Progenitor cell of endocrine pancreas (in vitro differentiated cells): ENCODE measurements around the gene TMEM200C. TPM values are rescaled to one million over a fixed set of nuclear protein-coding genes. Genes with fewer than 3 reads are reported as not detected.

ENCODE experiments used
- DNase-seq: peaks from one replicate; pipeline ENCODE4 v3.0.0; 2021; ENCODE audit warnings: low spot score; ENCODE audit not compliant: unreplicated experiment
- H3K27ac Mint-ChIP-seq: 2 replicates; pipeline ENCODE4 v1.8.0; 2021; ENCODE audit warnings: mild to moderate bottlenecking, moderate library complexity, mixed read lengths
- H3K27me3 Mint-ChIP-seq: 2 replicates; pipeline ENCODE4 v1.8.0; 2021; ENCODE audit warnings: mixed read lengths
- H3K36me3 Mint-ChIP-seq: 2 replicates; pipeline ENCODE4 v1.8.0; 2022; ENCODE audit warnings: mixed read lengths; ENCODE audit not compliant: insufficient read depth
- H3K4me1 Mint-ChIP-seq: 2 replicates; pipeline ENCODE4 v1.8.0; 2021; ENCODE audit warnings: low read depth, mixed read lengths
- H3K4me3 Mint-ChIP-seq: 2 replicates; pipeline ENCODE4 v1.8.0; 2021; ENCODE audit warnings: low read depth, mild to moderate bottlenecking, moderate library complexity, mixed read lengths
- H3K9me3 Mint-ChIP-seq: 2 replicates; pipeline ENCODE4 v1.8.0; 2021; ENCODE audit warnings: low read depth, mixed read lengths
- CTCF ChIP-seq: fragments of 200-600 bp; sonication (generic); IDR thresholded peaks from one replicate; pipeline ENCODE4 v1.5.0; 2021; ENCODE audit warnings: antibody characterized with exemption, mild to moderate bottlenecking; ENCODE audit not compliant: unreplicated experiment
- total RNA-seq: library from RNA; stranded (reverse); gene quantifications from 2 replicates; pipeline ENCODE4 v1.2.1, GENCODE V29; 2021

TMEM200C gene
- total RNA-seq, 1 donor from 2014 or later = 9.3 TPM

GRCh38 chr18:5892823-5893431, 2.4 kb downstream of the TMEM200C start:
- Mint-ChIP-seq H3K4me3 (peak overlapping the region; percentile 83), H3K27ac (no peak overlapping the region), H3K9me3 (no peaks in the 10 kb centered on the region), H3K27me3 (peaks cover 45% of the 10 kb centered on the region), H3K36me3 (peaks cover 3% of the 10 kb centered on the region), H3K4me1 (peaks cover 24% of the 10 kb centered on the region)
- no peak for DNase-seq
- TF ChIP-seq CTCF = no peak

- TF ChIP-seq CTCF = no peak
- H3K27me3 Mint-ChIP-seq = peaks cover 39% of the 10 kb centered on the region
- peak overlapping the region; percentile 26 for H3K4me3 Mint-ChIP-seq
- peaks cover 20% of the 10 kb centered on the region for H3K4me1 Mint-ChIP-seq
- DNase-seq = no peak
- no peak overlapping the region for H3K27ac Mint-ChIP-seq
- peaks cover 3% of the 10 kb centered on the region for H3K36me3 Mint-ChIP-seq
- H3K9me3 Mint-ChIP-seq = no peaks in the 10 kb centered on the region
Observed at GRCh38 chr18:5891854-5892215, 3.5 kb downstream of the TMEM200C start.

GRCh38 chr18:5891184-5891853, 4.0 kb downstream of the TMEM200C start:
- H3K27me3 Mint-ChIP-seq = peaks cover 35% of the 10 kb centered on the region
- DNase-seq = no peak
- peaks cover 3% of the 10 kb centered on the region for H3K36me3 Mint-ChIP-seq

GRCh38 chr18:5890331-5891183, 4.8 kb downstream of the TMEM200C start:
- peaks cover 13% of the 10 kb centered on the region for H3K4me1 Mint-ChIP-seq
- TF ChIP-seq CTCF = peak; percentile 86
- peaks cover 3% of the 10 kb centered on the region for H3K36me3 Mint-ChIP-seq
- H3K27me3 Mint-ChIP-seq = peaks cover 32% of the 10 kb centered on the region
- peak overlapping the region; percentile 84 for H3K27ac Mint-ChIP-seq
- no peaks in the 10 kb centered on the region for H3K9me3 Mint-ChIP-seq
- DNase-seq = peak; percentile 68
- peak overlapping the region; percentile 68 for H3K4me3 Mint-ChIP-seq

More at GRCh38 chr18:5891184-5891853, 4.0 kb downstream of the TMEM200C start:
- Mint-ChIP-seq H3K4me1 (peaks cover 16% of the 10 kb centered on the region), H3K9me3 (no peaks in the 10 kb centered on the region), H3K4me3 (peak overlapping the region; percentile 59), H3K27ac (no peak overlapping the region)
- no peak for TF ChIP-seq CTCF

GRCh38 chr18:5885361-5885760, 10.0 kb downstream of the TMEM200C start:
- H3K9me3 Mint-ChIP-seq = no peaks in the 10 kb centered on the region
- no peak for TF ChIP-seq CTCF
- no peak for DNase-seq
- H3K27ac Mint-ChIP-seq = no peak overlapping the region
- H3K4me1 Mint-ChIP-seq = no peaks in the 10 kb centered on the region
- peaks cover 9% of the 10 kb centered on the region for H3K27me3 Mint-ChIP-seq
- H3K4me3 Mint-ChIP-seq = no peak overlapping the region
- H3K36me3 Mint-ChIP-seq = no peaks in the 10 kb centered on the region
